ENCODE data around the gene PLCG2. TPM values are rescaled to one million over a fixed set of nuclear protein-coding genes. Genes with fewer than 3 reads are reported as not detected.

Gene PLCG2
- total RNA-seq, 6 experiments from 2014 or later: 11.1 to 23.1 (median 17.7) TPM

- DNase-seq (no peak), ATAC-seq (peak; percentile 70 to 87 (median 72))
- H3K36me3 ChIP-seq: no peaks in the 10 kb centered on the region
- H3K27ac ChIP-seq: no peak overlapping the region
- no peaks in the 10 kb centered on the region for H3K27me3 ChIP-seq
- intact Hi-C loops (cut with DNase I): loop anchor here in 1 of 2 donors (10.0 kb wide), 1 partner anchor 117 kb away; no protein-coding TSS in a partner anchor
- H3K4me1 ChIP-seq: peaks cover 0 to 9% (median 0%) of the 10 kb centered on the region in 4 donors
- 23% methylated on average over 7 of the region's 9 CpGs for WGBS (ENCODE audit: insufficient coverage, low coverage, low lambda C conversion rate, missing lambda C conversion rate)
- no peaks in the 10 kb centered on the region for H3K9me3 ChIP-seq
- H3K4me3 ChIP-seq: no peak overlapping the region
- TF ChIP-seq POLR2A (IDR thresholded peaks at IDR 0.05): no peak
- TF ChIP-seq CTCF (IDR thresholded peaks at IDR 0.05): no peak
These were observed 11.0 kb upstream of the PLCG2 start for GRCh38 chr16:81767987-81768592.

DNA sequence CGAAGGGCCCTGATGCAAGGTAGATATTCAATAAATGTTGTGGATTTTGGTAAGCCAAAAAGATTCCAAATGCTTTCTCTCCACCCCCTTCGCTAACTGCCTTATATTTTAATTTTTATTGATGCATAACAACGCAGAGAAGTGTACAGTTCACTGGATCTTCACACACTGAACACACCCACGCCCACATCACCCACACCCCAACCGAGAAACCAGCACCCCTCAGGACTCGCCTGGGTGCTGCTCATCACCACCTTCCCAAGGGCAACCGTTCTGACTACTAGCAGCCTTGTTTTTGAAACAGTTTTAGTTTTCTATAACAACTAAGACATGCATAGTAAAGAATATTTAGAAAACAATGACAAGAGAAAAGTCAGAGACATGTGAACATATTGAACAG, 9.1 kb upstream of the PLCG2 start:
- intact Hi-C loops (cut with DNase I): no loop called here
- 71% methylated on average over 7 of the region's 7 CpGs for WGBS (ENCODE audit: insufficient coverage, low coverage, low lambda C conversion rate, missing lambda C conversion rate)

DNA sequence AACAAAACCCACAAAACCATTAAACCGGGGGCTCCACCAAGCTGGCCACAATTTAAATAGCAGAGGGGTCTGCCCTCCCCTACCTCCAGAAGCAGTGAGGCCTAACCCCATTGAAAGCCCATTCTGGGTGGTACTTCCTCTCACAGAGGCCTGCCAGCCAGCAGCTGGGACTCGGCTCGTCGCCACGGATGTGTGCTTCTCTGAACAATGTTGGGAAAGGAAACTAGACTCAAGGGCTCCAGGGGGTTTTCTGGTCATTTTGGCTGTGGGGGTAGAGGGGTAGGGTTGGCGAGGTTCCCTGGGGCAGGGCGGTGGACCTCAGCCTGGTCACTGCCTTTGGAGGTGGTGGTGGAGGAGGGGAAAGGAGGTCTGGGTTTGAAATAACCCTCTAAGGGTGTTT, 4.7 kb upstream of the PLCG2 start:
- DNase-seq: no peak
- no peak for ATAC-seq
- Histone ChIP-seq H3K27ac (no peak overlapping the region), H3K27me3 (no peaks in the 10 kb centered on the region), H3K9me3 (no peaks in the 10 kb centered on the region), H3K4me3 (no peak overlapping the region), H3K4me1 (no peaks in the 10 kb centered on the region), H3K36me3 (no peaks in the 10 kb centered on the region)
- TF ChIP-seq POLR2A (IDR thresholded peaks at IDR 0.05) (no peak), CTCF (IDR thresholded peaks at IDR 0.05) (no peak)
- 52% methylated on average over 6 of the region's 7 CpGs for WGBS (ENCODE audit: insufficient coverage, low coverage, low lambda C conversion rate, missing lambda C conversion rate)
- intact Hi-C loops (cut with DNase I): no loop called here

More for the DNA sequence above, 9.1 kb upstream of the PLCG2 start:
- DNase-seq (no peak), ATAC-seq (no peak)
- Histone ChIP-seq H3K4me1 (peaks cover 0 to 9% (median 0%) of the 10 kb centered on the region in 4 donors), H3K27me3 (no peaks in the 10 kb centered on the region), H3K4me3 (no peak overlapping the region), H3K36me3 (no peaks in the 10 kb centered on the region), H3K9me3 (no peaks in the 10 kb centered on the region), H3K27ac (no peak overlapping the region)
- no peak for TF ChIP-seq CTCF (IDR thresholded peaks at IDR 0.05)
- no peak for TF ChIP-seq POLR2A (IDR thresholded peaks at IDR 0.05)

- intact Hi-C loops (cut with DNase I): no loop called here
- H3K4me3 ChIP-seq: no peak overlapping the region
- ATAC-seq (no peak), DNase-seq (no peak)
- H3K27me3 ChIP-seq: no peaks in the 10 kb centered on the region
- H3K36me3 ChIP-seq: no peaks in the 10 kb centered on the region
- H3K4me1 ChIP-seq: no peaks in the 10 kb centered on the region
- no peak overlapping the region for H3K27ac ChIP-seq
- H3K9me3 ChIP-seq: no peaks in the 10 kb centered on the region
- no peak for TF ChIP-seq CTCF (IDR thresholded peaks at IDR 0.05)
- TF ChIP-seq POLR2A (IDR thresholded peaks at IDR 0.05): no peak
These were observed 3.5 kb upstream of the PLCG2 start for GRCh38 chr16:81775570-81775969.

DNA sequence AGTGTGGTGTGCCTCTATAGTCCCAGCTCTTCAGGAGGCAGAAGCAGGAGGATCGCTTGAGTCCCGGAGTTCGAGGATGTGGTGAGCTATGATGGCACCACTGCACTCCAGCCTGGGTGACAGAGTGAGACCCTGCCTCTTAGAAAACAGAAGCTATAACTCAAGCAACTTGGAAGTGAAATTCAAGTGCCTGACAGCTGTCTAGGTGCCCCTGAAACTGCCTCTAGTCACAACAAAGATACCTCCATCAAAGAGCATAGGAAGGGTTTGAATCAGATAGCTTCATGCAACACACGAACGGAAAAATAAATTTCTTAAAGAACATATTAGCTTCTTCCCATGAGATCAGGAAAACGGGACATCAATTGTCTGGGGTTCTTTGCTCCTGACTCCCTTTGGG, 860 bp upstream of the PLCG2 start:
- Histone ChIP-seq H3K4me3 (no peak overlapping the region), H3K27me3 (no peaks in the 10 kb centered on the region), H3K4me1 (no peaks in the 10 kb centered on the region), H3K9me3 (no peaks in the 10 kb centered on the region), H3K36me3 (no peaks in the 10 kb centered on the region), H3K27ac (no peak overlapping the region)
- DNase-seq (no peak), ATAC-seq (no peak)
- WGBS (ENCODE audit: insufficient coverage, low coverage, low lambda C conversion rate, missing lambda C conversion rate): 86% methylated on average over 6 of the region's 6 CpGs
- intact Hi-C loops (cut with DNase I): no loop called here
- TF ChIP-seq CTCF (IDR thresholded peaks at IDR 0.05) (no peak), POLR2A (IDR thresholded peaks at IDR 0.05) (no peak)
